HFFc6 (cell line): ENCODE measurements around the gene PDCD6IP. TPM values are rescaled to one million over a fixed set of nuclear protein-coding genes. Genes with fewer than 3 reads are reported as not detected.
A peak's percentile ranks its signal among the peaks of the same experiment; 100 is the strongest.
"Not testable (repeated sequence)": the region's sequence is repeated elsewhere in the genome, so short reads cannot be mapped to it uniquely, and the experiment has no call there.

Experiments used
- DNase-seq: peaks from one replicate; pipeline ENCODE4 v3.0.0-alpha.2; 2018
- H3K27ac Mint-ChIP-seq: 2 replicates; pipeline ENCODE4 v1.8.0; 2020; ENCODE audit warnings: mild to moderate bottlenecking, mixed read lengths
- H3K27me3 Mint-ChIP-seq: 2 replicates; pipeline ENCODE4 v1.8.0; 2021; ENCODE audit warnings: mild to moderate bottlenecking, moderate library complexity, mixed read lengths; ENCODE audit not compliant: insufficient read depth
- H3K36me3 Mint-ChIP-seq: 2 replicates; pipeline ENCODE4 v1.8.0; 2021; ENCODE audit warnings: low read depth, mixed read lengths
- H3K4me1 Mint-ChIP-seq: 2 replicates; pipeline ENCODE4 v1.8.0; 2020; ENCODE audit warnings: low read depth, mixed read lengths
- H3K4me3 Mint-ChIP-seq: 2 replicates; pipeline ENCODE4 v1.8.0; 2020; ENCODE audit warnings: mild to moderate bottlenecking, moderate library complexity, mixed read lengths
- H3K9me3 Mint-ChIP-seq: 2 replicates; pipeline ENCODE4 v1.8.0; 2020; ENCODE audit warnings: mild to moderate bottlenecking, mixed read lengths
- total RNA-seq, 6 experiments: library from RNA; stranded (reverse); fragmentation: NEBNext Ultra II Directional; extraction: Animal tissue kit (Norgen Biotek cat#: 25700); gene quantifications; 2 replicates in 1 of 6; 3 replicates in 5 of 6; pipeline ENCODE4 v1.2.3, GENCODE V29; 2021
- TF ChIP-seq, protein P1 (sequence below): fragments of 200-600 bp; sonication (generic); IDR thresholded peaks from 2 replicates; pipeline ENCODE4 v1.5.0; 2021; ENCODE audit warnings: antibody characterized with exemption, mild to moderate bottlenecking

PDCD6IP gene
- total RNA-seq, 6 experiments from 2014 or later = 229 to 251 (median 239) TPM

DNA sequence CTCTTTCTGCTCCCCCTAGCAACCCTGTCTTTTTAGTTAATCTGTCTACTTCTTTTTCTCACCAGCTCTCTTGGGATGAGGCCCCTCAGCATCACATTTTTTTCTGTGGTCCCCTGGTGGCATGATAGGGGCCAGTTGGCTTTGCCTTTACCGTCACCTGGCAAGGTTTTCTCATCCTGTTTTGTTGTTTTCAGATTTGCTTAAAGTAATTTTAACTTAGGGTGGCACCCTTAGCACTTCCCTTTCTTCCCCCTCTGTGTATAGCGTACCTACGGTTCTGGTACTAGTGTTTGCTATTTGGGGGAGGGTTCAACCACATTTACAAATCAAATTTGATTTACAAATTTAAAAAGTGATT lies 35.6 kb downstream of the PDCD6IP start:
- Mint-ChIP-seq H3K9me3 (no peaks in the 10 kb centered on the region), H3K27me3 (peaks cover 3% of the 10 kb centered on the region; the same call in 1 of the 2 replicates), H3K36me3 (peaks cover 40% of the 10 kb centered on the region), H3K27ac (peak overlapping the region; percentile 3; the same call in 1 of the 2 replicates), H3K4me3 (no peak overlapping the region), H3K4me1 (peaks cover 36% of the 10 kb centered on the region)
- TF ChIP-seq, protein P1, sequence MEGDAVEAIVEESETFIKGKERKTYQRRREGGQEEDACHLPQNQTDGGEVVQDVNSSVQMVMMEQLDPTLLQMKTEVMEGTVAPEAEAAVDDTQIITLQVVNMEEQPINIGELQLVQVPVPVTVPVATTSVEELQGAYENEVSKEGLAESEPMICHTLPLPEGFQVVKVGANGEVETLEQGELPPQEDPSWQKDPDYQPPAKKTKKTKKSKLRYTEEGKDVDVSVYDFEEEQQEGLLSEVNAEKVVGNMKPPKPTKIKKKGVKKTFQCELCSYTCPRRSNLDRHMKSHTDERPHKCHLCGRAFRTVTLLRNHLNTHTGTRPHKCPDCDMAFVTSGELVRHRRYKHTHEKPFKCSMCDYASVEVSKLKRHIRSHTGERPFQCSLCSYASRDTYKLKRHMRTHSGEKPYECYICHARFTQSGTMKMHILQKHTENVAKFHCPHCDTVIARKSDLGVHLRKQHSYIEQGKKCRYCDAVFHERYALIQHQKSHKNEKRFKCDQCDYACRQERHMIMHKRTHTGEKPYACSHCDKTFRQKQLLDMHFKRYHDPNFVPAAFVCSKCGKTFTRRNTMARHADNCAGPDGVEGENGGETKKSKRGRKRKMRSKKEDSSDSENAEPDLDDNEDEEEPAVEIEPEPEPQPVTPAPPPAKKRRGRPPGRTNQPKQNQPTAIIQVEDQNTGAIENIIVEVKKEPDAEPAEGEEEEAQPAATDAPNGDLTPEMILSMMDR = no peak
- no peak for DNase-seq

DNA sequence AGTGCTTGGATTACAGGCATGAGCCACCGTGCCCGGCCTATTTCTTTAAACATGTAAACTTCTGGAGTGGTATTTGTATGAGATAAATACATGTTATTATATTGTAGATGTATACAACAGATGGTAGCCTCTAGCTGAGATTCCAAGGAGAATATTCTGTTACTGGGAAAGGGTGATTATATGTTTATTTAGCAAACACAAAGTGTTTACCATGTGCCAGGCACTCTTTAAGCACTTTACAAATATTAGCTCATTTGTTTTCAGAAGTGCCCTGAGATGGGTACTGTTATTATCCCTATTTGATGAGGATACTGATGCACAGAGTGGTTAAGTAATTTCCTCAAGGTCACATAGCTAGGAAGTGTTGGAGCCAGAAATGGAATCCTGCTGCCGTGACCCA lies 38.8 kb downstream of the PDCD6IP start:
- H3K36me3 Mint-ChIP-seq = peaks cover 29% of the 10 kb centered on the region
- not testable (repeated sequence) for H3K27me3 Mint-ChIP-seq, H3K4me3 Mint-ChIP-seq, H3K27ac Mint-ChIP-seq, DNase-seq, H3K9me3 Mint-ChIP-seq
- peaks cover 14% of the 10 kb centered on the region for H3K4me1 Mint-ChIP-seq

DNA sequence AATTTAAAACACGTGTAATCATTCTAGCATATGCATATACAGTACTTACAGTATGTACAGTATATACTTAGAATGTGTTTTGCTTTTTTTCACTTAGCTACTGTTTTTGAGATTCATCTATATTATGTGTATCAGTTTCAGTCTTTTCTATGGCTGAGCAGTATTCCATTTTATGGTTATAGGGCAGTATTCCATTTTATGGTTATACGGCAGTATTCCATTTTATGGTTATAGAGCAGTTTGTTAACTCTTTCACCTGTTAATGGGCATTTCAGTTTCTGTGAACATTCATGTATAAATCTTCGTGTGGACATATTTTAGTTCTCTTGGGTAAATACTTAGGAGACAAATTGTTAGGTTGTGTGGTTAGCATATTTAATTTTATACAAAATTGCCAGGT lies 40.9 kb downstream of the PDCD6IP start:
- Mint-ChIP-seq H3K4me1 (no peaks in the 10 kb centered on the region), H3K9me3 (no peaks in the 10 kb centered on the region), H3K27ac (no peak overlapping the region), H3K36me3 (peaks cover 24% of the 10 kb centered on the region), H3K4me3 (no peak overlapping the region), H3K27me3 (no peaks in the 10 kb centered on the region)
- no peak for DNase-seq
- TF ChIP-seq, protein P1 = no peak

DNA sequence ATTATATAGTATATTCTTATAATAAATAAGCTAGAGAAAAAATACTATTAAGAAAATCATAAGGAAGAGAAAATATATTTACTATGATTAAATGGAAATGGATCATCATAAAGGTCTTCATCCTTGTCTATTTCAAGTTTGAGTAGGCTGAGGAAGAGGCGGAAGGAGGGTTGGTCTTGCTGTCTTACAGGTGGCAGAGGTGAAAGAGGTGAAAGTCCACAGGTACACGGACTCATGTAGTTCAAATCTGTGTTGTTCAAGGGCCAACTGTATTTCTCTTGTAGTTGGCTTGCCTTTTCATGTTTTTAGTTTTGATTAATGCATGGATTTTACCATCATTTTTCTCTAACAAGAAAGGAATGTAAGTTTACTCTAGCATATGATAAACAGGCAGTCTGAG lies 41.7 kb downstream of the PDCD6IP start:
- no peak for DNase-seq
- peaks cover 23% of the 10 kb centered on the region for H3K36me3 Mint-ChIP-seq
- TF ChIP-seq, protein P1 = no peak
- no peaks in the 10 kb centered on the region for H3K27me3 Mint-ChIP-seq
- no peak overlapping the region for H3K4me3 Mint-ChIP-seq
- no peaks in the 10 kb centered on the region for H3K4me1 Mint-ChIP-seq
- no peak overlapping the region for H3K27ac Mint-ChIP-seq
- H3K9me3 Mint-ChIP-seq = no peaks in the 10 kb centered on the region

DNA sequence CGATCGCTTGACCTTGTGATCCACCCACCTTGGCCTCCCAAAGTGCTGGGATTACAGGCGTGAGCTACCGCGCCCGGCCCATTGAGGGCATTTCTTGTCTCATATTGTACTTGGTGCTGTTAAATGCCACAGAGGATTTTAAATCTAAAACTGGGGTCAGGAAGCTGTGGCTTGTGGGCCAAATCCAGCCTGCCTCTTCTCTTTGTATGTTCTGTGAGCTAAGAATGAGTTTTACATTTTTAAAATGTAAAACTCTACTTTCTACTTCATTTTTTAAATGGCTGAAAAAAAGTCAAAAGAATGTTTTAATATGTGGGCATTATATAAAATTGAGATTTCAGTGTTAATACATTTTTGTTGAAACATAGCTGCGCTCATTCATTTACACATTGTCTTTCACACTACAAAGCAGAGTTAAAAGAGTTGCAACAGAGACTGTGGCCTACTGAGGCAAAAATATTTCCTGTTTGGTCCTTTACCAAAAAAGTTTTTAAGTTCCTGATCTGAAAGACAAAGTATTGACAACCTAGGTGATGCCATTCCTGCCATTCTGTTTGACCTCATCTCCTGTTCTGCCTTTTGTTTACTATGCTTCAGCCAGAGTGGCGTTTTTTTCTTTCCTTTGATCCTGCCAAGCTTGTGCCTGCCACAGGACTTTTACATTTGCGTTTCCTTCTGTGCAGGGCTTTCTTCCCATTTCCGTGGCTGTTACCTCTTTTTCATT lies 50.4 kb downstream of the PDCD6IP start:
- Mint-ChIP-seq H3K4me3 (no peak overlapping the region), H3K27me3 (no peaks in the 10 kb centered on the region), H3K36me3 (peaks cover 24% of the 10 kb centered on the region), H3K27ac (no peak overlapping the region), H3K4me1 (peaks cover 35% of the 10 kb centered on the region), H3K9me3 (no peaks in the 10 kb centered on the region)
- no peak for DNase-seq
- TF ChIP-seq, protein P1 = no peak

DNA sequence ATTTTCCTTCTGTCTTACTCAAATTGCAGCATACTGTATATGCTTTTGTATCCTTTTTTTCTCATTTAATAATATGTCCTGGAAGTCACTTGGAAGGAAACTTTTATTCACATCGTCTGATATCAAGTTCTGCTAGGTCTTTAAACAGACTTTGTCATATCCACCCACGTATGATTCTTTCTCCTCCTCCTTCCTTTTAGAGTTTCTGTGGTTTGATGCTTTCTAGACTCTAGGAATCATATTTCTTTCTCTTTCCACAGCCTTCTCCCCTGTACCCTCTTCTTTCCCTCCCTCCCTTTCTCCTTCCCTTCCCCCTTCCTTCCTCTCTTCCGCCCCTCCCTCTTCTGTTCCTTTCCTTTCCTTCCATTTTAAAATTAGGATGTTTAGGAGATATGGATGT lies 52.2 kb downstream of the PDCD6IP start:
- peaks cover 53% of the 10 kb centered on the region for H3K4me1 Mint-ChIP-seq
- peaks cover 33% of the 10 kb centered on the region for H3K36me3 Mint-ChIP-seq
- not testable (repeated sequence) for H3K27ac Mint-ChIP-seq, H3K4me3 Mint-ChIP-seq, DNase-seq, H3K9me3 Mint-ChIP-seq, H3K27me3 Mint-ChIP-seq

DNA sequence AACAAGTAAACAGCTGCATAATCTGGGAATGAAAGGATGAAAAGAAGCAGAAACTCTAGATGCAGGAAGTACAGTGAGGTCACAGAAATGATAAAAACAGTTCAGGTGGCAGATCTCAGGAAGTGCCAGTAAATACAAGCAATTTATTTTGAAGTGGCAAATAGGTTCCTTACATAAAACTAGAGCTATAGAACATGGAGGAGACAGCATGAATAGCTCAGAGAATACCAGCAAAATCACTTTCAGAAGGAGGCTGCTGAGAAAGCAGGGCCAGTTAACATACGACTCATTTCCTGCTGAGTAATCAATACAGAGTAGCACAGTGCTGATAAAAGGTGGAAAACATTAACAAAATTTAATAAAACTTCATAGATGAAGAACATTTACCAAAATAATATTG lies 57.0 kb downstream of the PDCD6IP start:
- H3K36me3 Mint-ChIP-seq = peaks cover 43% of the 10 kb centered on the region
- peaks cover 51% of the 10 kb centered on the region for H3K4me1 Mint-ChIP-seq
- peak overlapping the region; percentile 40 for H3K4me3 Mint-ChIP-seq
- not testable (repeated sequence) for DNase-seq, H3K9me3 Mint-ChIP-seq, H3K27me3 Mint-ChIP-seq
- H3K27ac Mint-ChIP-seq = peak overlapping the region; percentile 84
